Measurements from ENCODE around the gene KRR1. TPM values are rescaled to one million over a fixed set of nuclear protein-coding genes. Genes with fewer than 3 reads are reported as not detected.

KRR1 gene
- total RNA-seq, 1 donor from 2014 or later = 85.1 TPM

GRCh38 chr12:75480469-75480949 is 30.9 kb downstream of the KRR1 start, which contains the start of gene GLIPR1:
Gene GLIPR1, plus strand, starts transcription at chr12:75480755. Its CDS starts 126 bp downstream, at chr12:75480881.
- intact Hi-C loops (cut with micrococcal nuclease) = loop anchor here (1.0 to 10.0 kb wide), 8 partner anchors 8 to 1587 kb away; partner anchors contain the start of genes BBS10, E2F7, GLIPR1L2 and NAP1L1
- peak; percentile 79 for ATAC-seq (ENCODE audit: low read depth)
- POLR2A ChIA-PET = interaction anchor here (0.9 to 8.3 kb wide), 15 partner anchors 9 to 1076 kb away, joined by 3 to 68 read pairs (median 6); partner anchors contain the start of genes BBS10, GLIPR1L2, KRR1 and NAP1L1
- no peaks in the 10 kb centered on the region for H3K9me3 Mint-ChIP-seq
- CTCF ChIA-PET = interaction anchor here (0.6 to 2.2 kb wide), 7 partner anchors 9 to 1074 kb away, joined by 3 to 12 read pairs (median 3); partner anchors contain the start of genes GLIPR1L2 and PHLDA1
- DNase-seq = peak; percentile 40
- H3K4me1 Mint-ChIP-seq = peaks cover 96% of the 10 kb centered on the region
- H3K36me3 Mint-ChIP-seq (ENCODE audit: low read depth) = peaks cover 31% of the 10 kb centered on the region
- H3K4me3 Mint-ChIP-seq = peak within 1 kb of the TSS; percentile 96
- H3K27ac Mint-ChIP-seq = peak within 1 kb of the TSS; percentile 97
- H3K27me3 Mint-ChIP-seq = no peaks in the 10 kb centered on the region
- TF ChIP-seq CTCF (IDR thresholded peaks at IDR 0.05) = no peak

- Mint-ChIP-seq H3K4me3 (peak overlapping the region; percentile 96), H3K27ac (peak overlapping the region; percentile 97), H3K27me3 (no peaks in the 10 kb centered on the region), H3K36me3 (ENCODE audit: low read depth) (peaks cover 28% of the 10 kb centered on the region), H3K9me3 (no peaks in the 10 kb centered on the region), H3K4me1 (peaks cover 93% of the 10 kb centered on the region)
- DNase-seq = no peak
- POLR2A ChIA-PET = interaction anchor here (0.9 to 8.3 kb wide), 14 partner anchors 9 to 1076 kb away, joined by 3 to 68 read pairs (median 8); partner anchors contain the start of genes BBS10, GLIPR1L2, KRR1 and NAP1L1
- intact Hi-C loops (cut with micrococcal nuclease) = loop anchor here (1.0 to 10.0 kb wide), 8 partner anchors 8 to 1587 kb away; partner anchors contain the start of genes BBS10, E2F7, GLIPR1L2 and NAP1L1
- CTCF ChIA-PET = interaction anchor here (1.0 to 2.2 kb wide), 6 partner anchors 8 to 551 kb away, joined by 3 to 12 read pairs (median 4); partner anchors contain the start of genes GLIPR1L2 and PHLDA1
- no peak for TF ChIP-seq CTCF (IDR thresholded peaks at IDR 0.05)
- peak; percentile 27 for ATAC-seq (ENCODE audit: low read depth)
Observed at GRCh38 chr12:75479963-75480461, 31.4 kb downstream of the KRR1 start.

- Mint-ChIP-seq H3K9me3 (no peaks in the 10 kb centered on the region), H3K27me3 (no peaks in the 10 kb centered on the region), H3K27ac (peak overlapping the region; percentile 97), H3K4me3 (peak overlapping the region; percentile 58), H3K4me1 (peaks cover 80% of the 10 kb centered on the region), H3K36me3 (ENCODE audit: low read depth) (peaks cover 12% of the 10 kb centered on the region)
- intact Hi-C loops (cut with micrococcal nuclease) = no loop called here
- ChIA-PET CTCF (interaction anchor here (1.0 to 1.4 kb wide), 3 partner anchors 27 to 49 kb away, joined by 3 to 4 read pairs (median 3); partner anchors contain the start of gene KRR1), POLR2A (interaction anchor here (0.6 to 8.3 kb wide), 4 partner anchors 11 to 144 kb away, joined by 3 to 41 read pairs (median 26); partner anchors contain the start of genes GLIPR1L1, GLIPR1L2 and KRR1)
- peak; percentile 45 for ATAC-seq (ENCODE audit: low read depth)
- no peak for DNase-seq
- no peak for TF ChIP-seq CTCF (IDR thresholded peaks at IDR 0.05)
Observed at GRCh38 chr12:75478116-75478794, 33.2 kb downstream of the KRR1 start.

DNA sequence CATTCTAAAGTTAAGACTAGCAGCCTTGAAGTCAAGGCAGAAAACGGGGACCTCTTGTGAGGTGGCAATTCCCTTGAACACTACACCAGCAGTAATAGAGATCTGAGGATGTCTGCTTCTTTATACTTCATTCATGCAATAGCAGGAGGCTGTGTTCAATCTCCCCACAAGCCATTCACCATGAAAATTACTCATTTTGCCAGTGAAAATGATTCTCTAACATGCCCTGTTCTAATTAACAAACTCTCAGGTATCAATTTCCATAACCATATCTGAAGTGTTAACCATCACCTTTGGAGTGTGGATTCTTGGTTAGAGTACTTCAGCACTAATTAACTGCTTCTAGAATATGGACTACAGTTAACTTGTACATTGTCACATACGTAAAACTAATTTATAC is 34.3 kb downstream of the KRR1 start:
- TF ChIP-seq CTCF (IDR thresholded peaks at IDR 0.05) = no peak
- H3K9me3 Mint-ChIP-seq = no peaks in the 10 kb centered on the region
- ChIA-PET POLR2A (interaction anchor here (8.3 kb wide), 1 partner anchor 34 kb away, joined by 41 read pairs; the partner anchor contains the start of gene KRR1), CTCF (interaction anchor here (1.4 kb wide), 2 partner anchors 7 to 28 kb away, joined by 4 to 8 read pairs; no protein-coding TSS in a partner anchor)
- ATAC-seq (ENCODE audit: low read depth) = no peak
- intact Hi-C loops (cut with micrococcal nuclease) = no loop called here
- H3K4me3 Mint-ChIP-seq = no peak overlapping the region
- H3K27ac Mint-ChIP-seq = peak overlapping the region; percentile 5
- no peak for DNase-seq
- H3K27me3 Mint-ChIP-seq = no peaks in the 10 kb centered on the region
- peaks cover 76% of the 10 kb centered on the region for H3K4me1 Mint-ChIP-seq
- peaks cover 9% of the 10 kb centered on the region for H3K36me3 Mint-ChIP-seq (ENCODE audit: low read depth)
